Peyer's patch (tissue), 4 donors: ENCODE measurements around the gene TOM1L2. TPM values are rescaled to one million over a fixed set of nuclear protein-coding genes. Genes with fewer than 3 reads are reported as not detected.

Experiments used
- DNase-seq, 3 donors: peaks; one replicate each; pipeline ENCODE4 v3.0.0-alpha.2; 2017 to 2019
- H3K27ac ChIP-seq, 4 donors: fragments of 200-600 bp; sonication (generic); one replicate each; pipeline ENCODE4 v1.5.1; 2016 to 2019
- H3K27me3 ChIP-seq, 2 donors: fragments of 200-600 bp; sonication (generic); one replicate each; pipeline ENCODE4 v1.5.1; 2019
- H3K36me3 ChIP-seq, 3 donors: fragments of 200-600 bp; sonication (generic); one replicate each; pipeline ENCODE4 v1.5.1; 2016 to 2019
- H3K4me1 ChIP-seq, 4 donors: fragments of 200-600 bp; sonication (generic); one replicate each; pipeline ENCODE4 v1.5.1; 2016 to 2019
- H3K4me3 ChIP-seq, 4 donors: fragments of 200-600 bp; sonication (generic); 1 replicate in 3 of 4; 2 replicates in 1 of 4; pipeline ENCODE4 v1.5.1; 2016 to 2019; ENCODE audit warnings: mild to moderate bottlenecking in 1 of 4
- H3K9me3 ChIP-seq, 4 donors: fragments of 200-600 bp; sonication (generic); one replicate each; pipeline ENCODE4 v1.5.1; 2016 to 2019; ENCODE audit warnings: mild to moderate bottlenecking in 1 of 4
- CTCF ChIP-seq, 6 experiments: fragments of 450-650 bp in 4 of 6; fragments of 200-600 bp in 2 of 6; sonication (generic) in 1 of 6; IDR thresholded peaks; one replicate each; pipeline ENCODE4 v1.5.1; 2017 to 2019; ENCODE audit warnings: antibody characterized with exemption in 6 of 6, mild to moderate bottlenecking in 3 of 6, moderate library complexity in 1 of 6
- POLR2A ChIP-seq, 2 donors: fragments of 450-650 bp; IDR thresholded peaks; one replicate each; pipeline ENCODE4 v1.5.1; 2017; ENCODE audit warnings: antibody characterized with exemption in 2 of 2, mild to moderate bottlenecking in 2 of 2, moderate library complexity in 2 of 2
- total RNA-seq, 4 donors: library from RNA; depleted of rRNA; stranded (reverse); fragments of >200 nt; gene quantifications; one replicate each; pipeline ENCODE4 v1.1.0, GENCODE V29; 2016

TOM1L2 gene
- total RNA-seq, 4 donors from 2014 or later = 49.5 to 74.8 (median 62.7) TPM

- peaks cover 0 to 8% (median 0%) of the 10 kb centered on the region in 3 donors for H3K36me3 ChIP-seq
- no peaks in the 10 kb centered on the region for H3K9me3 ChIP-seq
- no peak for DNase-seq
- no peak for TF ChIP-seq CTCF (IDR thresholded peaks at IDR 0.05)
- TF ChIP-seq POLR2A (IDR thresholded peaks at IDR 0.05) = no peak
- H3K27ac ChIP-seq = peak overlapping the region in 2 of 4 donors; percentile 98 to 100
- no peak overlapping the region for H3K4me3 ChIP-seq
- no peaks in the 10 kb centered on the region for H3K27me3 ChIP-seq
- peaks cover 9 to 32% (median 16%) of the 10 kb centered on the region in 4 donors for H3K4me1 ChIP-seq
These were observed 129.9 kb downstream of the TOM1L2 start for GRCh38 chr17:17842111-17842876.

DNA sequence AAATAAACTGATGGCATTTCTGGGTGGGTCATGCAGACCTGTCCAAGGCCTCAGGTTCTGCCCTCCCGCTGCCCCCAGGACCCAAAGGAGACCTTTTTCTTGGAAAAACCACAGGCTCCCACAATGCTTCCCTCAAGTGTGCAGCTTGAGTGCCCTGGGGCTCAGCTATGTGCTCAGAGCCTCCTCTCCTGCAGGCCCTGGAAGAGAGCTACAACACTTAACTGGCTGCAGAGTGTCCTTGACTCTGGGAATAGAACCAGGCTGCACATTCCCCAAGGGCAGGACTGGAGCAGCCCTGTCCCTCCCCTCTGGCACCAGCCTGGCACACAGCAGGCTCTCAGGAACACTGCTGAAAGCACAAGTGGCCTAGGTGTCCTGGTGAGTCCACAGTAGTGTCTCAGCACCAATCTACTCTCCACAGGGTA, 130.6 kb downstream of the TOM1L2 start:
- DNase-seq = no peak
- H3K36me3 ChIP-seq = peaks cover 0 to 2% (median 0%) of the 10 kb centered on the region in 3 donors
- no peaks in the 10 kb centered on the region for H3K27me3 ChIP-seq
- peak overlapping the region; percentile 95 to 100 (median 99) for H3K27ac ChIP-seq
- TF ChIP-seq POLR2A (IDR thresholded peaks at IDR 0.05) (no peak), CTCF (IDR thresholded peaks at IDR 0.05) (no peak)
- no peaks in the 10 kb centered on the region for H3K9me3 ChIP-seq
- H3K4me3 ChIP-seq = no peak overlapping the region
- H3K4me1 ChIP-seq = peaks cover 9 to 36% (median 19%) of the 10 kb centered on the region in 4 donors

- DNase-seq = no peak
- no peaks in the 10 kb centered on the region for H3K27me3 ChIP-seq
- H3K27ac ChIP-seq = peak overlapping the region; percentile 95 to 100 (median 99)
- peaks cover 9 to 36% (median 19%) of the 10 kb centered on the region in 4 donors for H3K4me1 ChIP-seq
- TF ChIP-seq CTCF (IDR thresholded peaks at IDR 0.05) (no peak), POLR2A (IDR thresholded peaks at IDR 0.05) (peak in 1 of 2 donors; percentile 23)
- no peaks in the 10 kb centered on the region for H3K36me3 ChIP-seq
- no peaks in the 10 kb centered on the region for H3K9me3 ChIP-seq
- H3K4me3 ChIP-seq = peak overlapping the region; percentile 41 to 64 (median 50)
These were observed 131.2 kb downstream of the TOM1L2 start for GRCh38 chr17:17840751-17841591.

DNA sequence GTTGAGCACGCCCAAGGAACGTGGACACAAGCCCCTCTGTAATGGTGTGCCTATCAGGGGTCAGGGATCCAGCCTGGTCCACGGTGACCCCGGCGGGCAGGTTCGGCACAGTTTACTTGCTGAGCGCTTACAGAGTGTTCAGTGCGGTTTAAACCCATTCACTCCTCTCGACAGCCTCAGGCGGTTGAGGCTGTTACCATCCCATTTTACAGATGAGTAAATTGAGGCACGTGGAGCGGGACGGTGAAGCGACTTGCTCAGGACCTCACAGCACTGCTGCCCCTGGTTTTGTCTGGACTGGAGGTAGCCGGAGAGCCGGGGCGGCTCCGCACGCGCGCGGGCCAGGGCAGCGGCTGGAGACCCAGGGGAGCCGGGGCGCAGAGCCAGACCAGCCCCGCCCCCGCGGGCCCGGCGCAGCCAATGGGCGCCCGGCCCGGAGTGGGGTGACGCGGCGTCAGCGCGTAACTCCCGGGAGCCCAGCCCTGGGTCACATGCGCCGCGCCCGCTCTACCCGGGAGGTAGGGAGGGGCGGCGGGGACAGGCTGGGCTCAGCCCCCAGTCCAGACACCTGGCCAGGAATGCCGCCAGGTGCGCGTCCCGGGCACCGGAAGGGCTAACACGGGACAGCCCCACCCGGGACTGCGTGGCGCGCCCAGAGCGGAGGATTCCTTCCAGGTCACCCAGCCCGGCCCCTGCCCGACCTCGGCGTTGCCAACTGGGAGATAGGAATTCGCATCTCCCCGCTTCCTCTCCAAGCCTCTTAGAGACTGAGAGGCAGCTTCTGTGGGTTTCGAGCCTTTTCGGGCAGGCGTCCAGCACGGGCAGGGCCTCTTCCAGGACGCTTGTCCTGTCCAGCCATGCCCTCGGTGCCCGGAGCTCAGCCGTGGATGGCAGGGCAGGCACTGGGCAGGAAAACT, 132.2 kb downstream of the TOM1L2 start:
- peaks cover 18 to 45% (median 27%) of the 10 kb centered on the region in 4 donors for H3K4me1 ChIP-seq
- no peak for TF ChIP-seq CTCF (IDR thresholded peaks at IDR 0.05)
- TF ChIP-seq POLR2A (IDR thresholded peaks at IDR 0.05) = peak; percentile 88 to 94
- H3K36me3 ChIP-seq = no peaks in the 10 kb centered on the region
- H3K4me3 ChIP-seq = peak overlapping the region; percentile 41 to 64 (median 50)
- H3K27ac ChIP-seq = peak overlapping the region; percentile 95 to 100 (median 99)
- H3K9me3 ChIP-seq = no peaks in the 10 kb centered on the region
- H3K27me3 ChIP-seq = no peaks in the 10 kb centered on the region
- peak; percentile 83 to 97 (median 96) for DNase-seq
